NCI-H1694 (cell line): Measurements from ENCODE around the gene PID1.
"Not testable (repeated sequence)": the region's sequence is repeated elsewhere in the genome, so short reads cannot be mapped to it uniquely, and the experiment has no call there.

Experiments
- DNase-seq: peaks from one replicate; lab custom pipeline; 2025; lab: John Stamatoyannopoulos, UW

The PID1 gene

DNA sequence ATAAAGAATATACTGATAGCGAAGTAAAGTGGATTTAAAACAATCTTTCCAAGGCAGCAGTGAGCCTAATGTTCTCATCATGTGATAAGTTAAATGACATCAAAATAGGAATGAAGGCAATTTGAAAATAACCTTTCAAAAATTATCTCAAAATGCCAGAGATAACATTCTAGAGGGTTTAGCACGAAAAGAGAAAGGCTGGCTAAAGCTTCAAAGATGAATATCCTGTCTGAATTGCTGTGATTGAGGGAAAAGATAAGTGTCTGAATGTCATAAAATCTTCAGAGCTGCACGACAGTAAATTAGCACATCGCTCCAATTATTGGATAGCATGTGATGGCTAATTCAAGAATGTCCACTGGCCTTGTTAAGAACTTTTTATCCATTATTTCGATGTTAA, 159.3 kb downstream of the PID1 start:
- DNase-seq, result no peak

DNA sequence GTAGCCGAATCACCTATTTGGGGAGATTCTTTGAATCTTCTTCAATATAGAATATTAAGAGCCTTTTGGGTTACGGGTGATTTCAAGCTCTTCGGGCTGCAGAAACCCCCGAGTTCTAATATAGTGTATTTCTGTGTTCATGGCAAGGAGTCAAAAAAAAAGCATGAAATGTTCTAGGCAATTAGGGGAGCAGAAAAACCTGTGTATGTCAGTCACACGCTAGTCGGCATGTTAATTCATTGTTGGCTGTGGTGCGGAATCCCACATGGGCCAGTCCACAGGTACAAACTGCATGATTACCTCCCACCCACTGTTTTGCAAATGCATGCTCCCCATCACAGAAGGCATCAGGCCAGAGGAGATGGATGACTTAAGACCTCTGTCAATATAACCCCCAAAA, 161.9 kb downstream of the PID1 start:
- DNase-seq, result no peak

DNA sequence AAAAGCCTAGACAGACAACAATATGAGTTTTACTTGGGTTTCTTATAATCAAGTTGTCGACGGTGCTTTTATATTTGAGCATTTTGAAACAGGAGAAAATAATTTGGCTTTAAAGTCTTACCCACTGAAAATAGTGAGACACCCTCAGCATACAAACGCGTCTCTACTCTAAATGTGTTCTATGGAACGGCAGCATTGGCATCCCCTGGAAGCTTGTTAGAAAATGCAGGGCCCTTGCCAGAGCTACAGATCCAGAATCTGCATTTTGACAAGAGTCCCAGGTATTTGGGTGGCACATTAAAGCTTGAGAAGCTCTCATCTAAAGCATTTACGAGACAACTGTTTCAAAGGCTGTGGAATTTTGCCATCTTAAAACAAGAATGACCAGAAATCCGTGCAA, 163.5 kb downstream of the PID1 start:
- no peak for DNase-seq

DNA sequence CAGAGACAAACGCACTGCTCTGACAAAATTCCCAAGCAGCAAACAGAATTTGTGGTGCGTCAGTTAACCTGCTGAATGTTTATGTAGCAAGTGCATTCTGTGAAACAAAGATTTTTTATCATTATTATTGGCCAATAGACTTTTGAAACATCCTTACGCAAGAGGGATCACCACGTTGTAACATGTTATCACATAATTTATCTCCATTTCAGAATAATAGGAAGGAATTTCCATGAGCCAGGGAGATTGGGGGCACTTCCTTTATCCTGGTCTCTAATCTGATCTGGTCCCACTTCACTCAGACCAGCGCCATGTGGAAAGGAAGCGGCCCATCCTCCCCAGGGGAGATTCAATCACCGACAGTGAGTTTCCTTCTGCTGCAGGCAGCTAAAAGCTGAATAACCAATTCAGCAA, 166.1 kb downstream of the PID1 start:
- no peak for DNase-seq

DNA sequence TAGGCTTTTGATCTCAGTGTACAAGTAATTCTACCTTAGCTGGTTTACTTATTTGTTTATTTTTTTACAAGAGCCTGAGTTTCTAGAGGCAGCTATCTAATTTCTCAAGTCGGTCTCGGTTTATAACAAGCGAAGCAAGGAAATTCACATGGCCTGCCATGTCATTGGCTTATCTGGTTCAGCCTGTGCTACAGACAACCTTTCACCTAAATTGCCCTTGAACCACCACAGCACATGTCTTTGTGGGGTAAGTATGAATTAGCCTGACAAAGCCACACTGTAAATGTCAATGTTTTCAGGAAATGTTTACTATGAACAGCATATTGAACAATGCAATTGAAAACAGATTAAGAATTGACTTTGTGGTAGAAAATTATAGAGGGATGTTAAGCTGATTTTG, 167.1 kb downstream of the PID1 start:
- no peak for DNase-seq

DNA sequence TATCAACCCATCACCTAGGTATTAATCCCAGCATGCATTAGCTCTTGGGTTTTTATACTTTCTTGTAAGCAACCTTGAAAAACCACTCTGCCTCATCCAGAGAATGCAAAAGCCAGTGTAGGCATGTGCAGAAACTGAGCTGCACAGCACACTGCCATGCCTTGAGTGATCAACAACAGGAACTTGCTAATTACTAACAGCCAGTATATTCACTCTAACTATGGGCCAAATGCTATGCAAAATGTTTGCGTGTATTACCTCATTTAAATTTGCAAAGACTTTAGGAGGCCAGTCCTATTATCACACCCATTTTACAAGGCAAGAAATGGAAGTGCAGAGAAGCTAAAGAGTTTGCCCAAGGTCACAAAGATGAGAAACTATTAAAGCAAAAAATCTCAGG, 169.8 kb downstream of the PID1 start:
- DNase-seq, result no peak

DNA sequence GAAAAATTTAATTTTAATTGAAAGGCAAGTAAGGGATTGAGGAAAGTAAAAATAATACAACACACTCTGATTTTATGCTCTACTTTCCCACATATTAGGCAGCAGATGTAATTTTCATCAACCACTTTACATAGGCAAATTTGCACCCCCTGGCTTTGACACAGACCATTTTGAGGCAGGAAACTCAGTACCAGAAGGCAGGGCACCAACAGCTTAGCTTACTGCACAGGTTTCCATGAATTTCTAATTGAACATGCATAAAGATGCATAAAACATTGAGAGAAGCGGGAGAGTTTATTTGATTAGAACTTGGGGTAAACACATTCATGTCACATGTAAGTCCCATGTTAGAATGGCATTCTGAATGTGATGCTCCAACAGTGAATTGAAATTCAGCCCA, 171.9 kb downstream of the PID1 start:
- no peak for DNase-seq

DNA sequence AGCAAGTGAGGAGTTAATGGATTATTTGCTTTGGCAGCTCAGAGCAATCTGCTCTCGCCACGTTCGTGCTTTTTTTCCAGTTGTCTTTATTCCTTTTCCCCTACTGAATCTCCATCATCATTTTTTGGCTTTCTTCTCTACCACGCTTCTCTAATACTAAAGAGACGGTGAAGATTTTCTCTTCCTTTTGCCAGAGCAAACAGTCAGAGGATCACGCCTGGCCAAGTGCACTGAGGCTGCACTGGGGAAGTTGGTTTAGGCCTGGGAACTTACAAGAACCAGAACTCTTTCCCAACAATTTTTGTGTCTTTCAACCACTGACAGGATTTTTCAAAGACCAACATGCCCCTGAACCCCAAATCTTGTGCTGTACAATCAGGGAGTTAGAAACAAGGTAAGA, 172.3 kb downstream of the PID1 start:
- DNase-seq, result no peak

DNA sequence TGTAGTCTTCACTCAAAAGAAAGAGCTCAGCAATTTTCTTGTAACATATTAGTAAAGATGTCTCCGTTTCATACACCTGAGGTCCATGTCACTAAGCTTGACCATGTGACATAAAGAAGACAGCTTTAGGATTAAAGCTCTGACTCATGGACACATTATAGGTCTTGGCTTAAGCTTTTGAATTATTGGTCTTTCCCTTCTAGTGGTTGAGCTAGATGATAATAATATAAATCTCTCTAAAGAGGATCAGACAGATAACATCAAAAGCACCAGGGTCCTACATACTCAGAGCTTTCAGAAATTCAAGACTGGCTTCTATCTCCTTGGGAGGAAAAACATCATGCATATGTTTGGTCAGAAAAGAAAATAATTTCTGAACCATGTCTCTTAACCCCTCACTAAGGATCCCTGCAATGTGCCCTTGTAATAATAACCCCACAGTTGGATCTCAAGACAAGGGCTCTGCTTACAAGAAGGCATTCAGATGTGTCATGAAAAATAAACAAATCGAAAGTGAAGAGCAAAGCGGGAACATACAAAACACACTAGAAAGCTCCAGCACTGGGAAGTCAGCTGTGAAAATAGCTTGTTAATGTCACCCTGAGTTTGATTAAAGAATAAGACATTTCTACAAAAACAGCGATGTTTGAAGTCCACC, 174.5 kb downstream of the PID1 start:
- no peak for DNase-seq

DNA sequence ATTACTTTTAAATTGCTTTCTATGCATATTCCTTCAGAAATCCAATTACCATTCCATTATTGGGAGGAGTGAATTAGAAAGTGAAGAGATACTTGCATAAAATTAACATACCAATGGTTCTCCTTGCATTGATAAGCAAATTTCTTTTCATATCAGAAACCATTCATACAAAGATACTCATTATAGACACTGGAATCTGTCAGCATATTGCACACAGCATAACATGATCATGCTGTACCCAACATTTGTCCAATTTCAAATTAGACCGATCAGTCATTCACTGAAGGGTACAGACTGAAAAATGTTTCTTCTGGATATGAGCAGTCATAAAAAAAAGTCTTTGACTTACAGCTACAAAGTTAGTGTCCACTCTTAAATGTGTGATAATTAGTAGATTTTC, 175.6 kb downstream of the PID1 start:
- DNase-seq, result no peak

DNA sequence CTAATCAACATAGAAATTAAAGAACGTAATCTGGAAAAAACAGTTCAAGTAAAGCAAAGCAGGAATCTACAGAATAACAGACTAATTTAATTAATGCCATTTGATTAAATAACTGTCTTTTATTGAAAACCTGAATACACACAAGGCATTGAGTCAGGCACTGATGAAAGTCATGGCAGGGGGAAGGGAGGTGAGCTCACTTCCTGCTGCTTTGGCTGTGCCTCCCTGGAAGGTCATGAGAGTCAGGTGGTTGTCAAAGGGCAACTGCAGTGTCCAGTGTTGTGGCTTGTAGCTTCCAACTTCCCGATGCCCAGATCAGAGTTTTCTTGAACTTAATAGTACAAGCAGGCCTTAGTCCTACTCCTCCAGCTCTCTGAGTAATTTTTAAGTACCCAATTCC, 180.9 kb downstream of the PID1 start:
- no peak for DNase-seq

DNA sequence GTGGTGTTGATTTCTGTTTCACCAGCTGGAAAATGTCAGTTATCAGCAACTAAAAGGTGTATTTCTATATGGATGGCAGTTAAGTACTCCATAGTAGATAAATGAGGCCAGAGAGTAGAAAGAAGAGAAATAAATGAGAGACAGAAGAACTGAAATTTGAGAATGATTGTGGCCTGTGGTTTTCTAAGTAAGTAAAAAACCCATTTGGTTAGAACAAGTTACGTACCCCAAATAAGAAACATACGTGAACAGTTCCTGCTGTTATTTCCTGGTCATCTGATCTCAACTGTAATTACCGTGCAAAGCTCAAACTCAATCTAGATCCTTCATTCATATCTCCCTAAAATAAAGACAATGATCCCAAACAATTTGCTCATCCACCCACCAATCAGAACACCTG, 181.3 kb downstream of the PID1 start:
- no peak for DNase-seq

DNA sequence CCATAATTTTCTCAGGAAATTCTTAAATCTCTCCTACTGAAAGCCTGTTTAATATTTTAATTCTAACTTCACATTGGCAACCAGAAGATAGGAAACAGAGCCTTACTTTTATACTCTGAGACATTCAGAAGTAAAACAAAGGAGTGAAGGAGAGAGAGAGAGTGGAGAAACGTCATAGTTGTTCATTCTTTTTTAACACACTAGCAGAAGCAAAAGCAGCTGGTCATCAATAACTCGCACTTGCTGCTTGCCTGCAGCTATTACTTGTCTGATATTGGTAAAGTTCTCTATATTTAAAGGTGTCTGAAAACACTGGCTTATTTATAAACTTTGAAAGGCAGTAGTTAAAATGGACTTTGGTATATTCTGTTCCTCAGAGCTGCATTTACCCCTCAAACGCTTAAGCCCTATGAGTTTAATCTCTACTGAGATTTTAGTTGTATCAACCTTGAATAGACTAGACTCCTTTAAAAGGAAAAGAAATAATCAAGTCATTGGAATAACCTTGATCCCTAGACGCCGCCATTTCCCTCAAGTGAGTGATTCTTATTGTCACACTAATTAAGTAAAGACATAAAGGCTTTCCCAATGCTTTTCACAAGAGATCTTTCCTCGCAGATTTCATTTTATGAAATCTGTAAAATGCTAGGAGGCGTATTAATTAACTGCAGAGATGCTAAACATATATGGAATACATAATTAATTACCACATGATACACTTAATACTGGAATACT, 182.0 kb downstream of the PID1 start:
- no peak for DNase-seq

DNA sequence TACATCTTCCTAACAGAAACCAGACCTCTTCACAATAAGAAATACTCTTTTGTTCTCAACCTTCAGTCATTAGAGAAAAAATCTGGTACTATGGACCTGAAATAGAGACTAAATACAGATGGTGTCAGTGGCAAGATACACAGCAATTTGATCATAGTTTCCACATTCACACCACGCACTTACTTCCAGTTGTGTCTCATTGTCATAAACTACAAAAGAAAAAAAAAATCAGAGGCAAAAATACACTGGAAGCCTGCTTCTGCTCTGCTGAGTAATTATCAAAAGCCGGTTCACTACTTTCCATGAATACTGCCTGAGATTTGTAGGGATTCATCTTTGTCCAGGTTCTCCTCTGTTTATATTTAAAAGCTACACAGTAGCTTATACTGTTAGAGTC, 182.6 kb downstream of the PID1 start:
- DNase-seq, result no peak

DNA sequence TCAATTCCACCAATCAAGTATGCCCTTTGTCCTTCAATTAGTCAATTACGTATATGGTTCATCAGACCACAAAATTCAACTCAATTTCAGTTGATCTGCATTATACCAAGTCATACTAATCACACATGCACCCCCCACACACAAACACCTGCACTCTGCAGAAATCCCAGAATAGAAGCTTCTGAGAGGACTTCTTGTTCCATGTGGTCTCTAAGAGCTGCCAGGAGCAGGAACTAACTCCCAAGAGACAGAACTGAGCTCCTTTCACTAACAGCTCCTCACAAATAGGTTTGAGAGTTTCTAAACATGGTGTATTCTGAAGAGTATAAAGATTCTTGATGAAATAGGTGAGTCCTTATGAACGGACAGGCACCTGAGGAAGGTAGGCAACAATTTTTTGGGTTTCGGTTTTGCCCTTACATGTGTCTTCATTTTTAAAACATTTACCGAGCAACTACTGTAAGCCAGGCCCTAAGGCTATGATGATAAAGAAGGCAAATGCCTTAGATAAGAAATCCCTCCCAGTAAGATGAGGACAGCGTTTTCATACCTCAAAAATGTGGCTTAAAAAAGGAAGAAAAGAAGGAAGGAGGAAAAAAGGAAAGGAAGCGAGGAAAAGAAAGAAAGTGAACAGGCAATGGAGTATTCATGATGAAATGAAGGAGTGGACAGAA, 183.1 kb downstream of the PID1 start:
- DNase-seq, result no peak

DNA sequence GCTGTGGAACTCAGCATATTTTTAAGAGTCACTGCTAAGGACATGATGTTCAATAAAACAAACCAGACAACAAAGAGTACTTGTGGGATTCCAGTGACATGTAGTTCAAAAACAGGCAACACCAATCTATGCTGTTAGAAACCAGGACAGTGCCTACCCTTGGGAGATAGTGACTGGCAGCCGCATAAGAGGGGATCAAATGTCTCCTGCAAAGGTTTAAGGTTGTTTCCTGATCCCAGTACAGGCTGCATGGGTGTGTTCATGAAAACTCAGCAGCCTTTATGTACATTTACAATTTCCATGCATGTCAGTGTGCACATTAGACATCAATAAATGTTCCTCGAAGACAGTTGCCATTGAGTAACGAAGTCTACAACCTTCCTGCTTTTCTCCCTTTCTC, 183.8 kb downstream of the PID1 start:
- DNase-seq, result no peak

DNA sequence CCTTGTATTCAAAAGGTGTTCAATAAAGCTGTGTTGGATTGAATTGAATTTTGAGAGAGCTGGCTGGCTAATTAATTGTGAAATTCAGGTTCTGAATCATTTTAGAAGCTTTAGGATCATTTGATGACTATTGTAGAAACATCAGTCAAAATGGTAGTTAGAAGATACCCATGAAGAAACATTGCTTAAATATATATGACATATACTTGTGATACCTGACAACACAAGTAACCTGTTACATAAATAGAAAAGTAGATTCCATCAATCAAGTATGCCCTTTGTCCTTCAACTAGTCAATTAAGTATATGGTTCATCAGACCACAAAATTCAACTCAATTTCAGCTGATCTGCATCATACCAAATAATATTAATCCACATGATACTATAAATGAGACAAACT, 185.6 kb downstream of the PID1 start:
- no peak for DNase-seq

DNA sequence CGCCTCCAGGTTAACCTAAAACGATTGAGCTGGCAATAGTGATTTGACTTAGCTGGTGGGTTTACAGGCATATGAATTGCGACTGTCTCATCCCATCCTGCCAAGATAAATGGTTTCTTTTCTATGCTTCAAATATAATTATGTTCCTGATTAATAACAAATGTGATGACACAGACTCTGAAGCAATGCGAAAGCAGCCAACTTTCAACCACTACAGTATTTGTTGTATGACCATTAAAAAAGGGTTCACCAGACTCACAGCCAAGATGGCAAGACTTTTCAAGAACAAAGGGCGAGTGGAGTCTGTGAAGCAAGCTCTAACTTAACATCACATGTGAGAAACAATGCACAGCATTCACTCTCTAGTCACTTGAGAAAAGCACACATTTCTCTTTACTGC, 186.6 kb downstream of the PID1 start:
- no peak for DNase-seq

DNA sequence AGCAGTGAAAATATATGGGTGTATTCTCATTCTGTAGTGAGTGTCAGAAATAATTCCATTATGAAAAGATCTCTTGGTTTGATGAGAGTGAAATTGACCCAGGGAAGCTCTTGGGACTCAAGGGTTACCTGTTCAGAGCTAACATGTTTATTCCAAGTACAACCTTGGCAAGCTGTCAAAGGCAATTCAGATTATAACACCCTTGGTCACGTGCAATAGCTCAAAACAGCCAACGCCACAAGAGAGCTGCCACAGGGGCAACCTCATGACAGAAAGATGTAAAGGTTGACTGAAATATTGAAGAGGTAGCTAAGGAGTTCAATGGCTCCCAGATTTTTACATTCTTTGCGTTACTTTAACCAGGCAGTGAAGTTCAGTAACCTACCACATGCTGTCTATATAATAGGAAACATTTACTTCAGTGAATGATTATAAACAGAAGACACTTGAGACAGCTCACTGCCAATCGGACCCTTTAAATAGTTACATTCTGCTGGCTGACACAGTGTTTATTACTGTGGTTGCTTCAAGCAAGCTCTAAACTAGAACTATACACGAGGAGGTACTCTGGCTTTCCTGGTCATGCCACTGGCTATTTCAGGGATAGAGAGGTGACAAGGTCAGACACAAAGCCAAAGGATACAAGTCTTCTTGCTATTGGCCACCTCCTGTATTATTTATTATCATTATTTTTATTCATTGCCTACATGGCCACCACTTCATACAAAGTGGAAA, 187.3 kb downstream of the PID1 start:
- no peak for DNase-seq

DNA sequence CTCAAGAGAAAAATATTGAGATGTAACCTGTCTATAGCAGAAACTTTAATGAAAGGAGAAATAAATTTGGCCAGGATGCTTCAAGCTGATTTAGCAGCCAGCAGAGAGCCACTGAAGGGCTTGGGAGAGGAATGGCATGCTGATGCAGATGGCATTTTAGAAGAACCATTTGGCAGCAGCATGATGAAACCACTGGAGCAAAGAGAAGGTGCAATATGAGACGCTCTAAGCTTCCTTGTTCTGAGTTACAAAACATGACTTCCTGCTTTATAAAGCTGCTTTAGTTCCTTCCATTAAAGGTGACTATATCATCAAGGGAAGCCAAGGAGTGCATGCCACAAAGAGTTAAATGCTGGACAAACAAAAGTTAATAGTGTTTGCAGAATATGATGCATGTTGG, 189.7 kb downstream of the PID1 start:
- no peak for DNase-seq

DNA sequence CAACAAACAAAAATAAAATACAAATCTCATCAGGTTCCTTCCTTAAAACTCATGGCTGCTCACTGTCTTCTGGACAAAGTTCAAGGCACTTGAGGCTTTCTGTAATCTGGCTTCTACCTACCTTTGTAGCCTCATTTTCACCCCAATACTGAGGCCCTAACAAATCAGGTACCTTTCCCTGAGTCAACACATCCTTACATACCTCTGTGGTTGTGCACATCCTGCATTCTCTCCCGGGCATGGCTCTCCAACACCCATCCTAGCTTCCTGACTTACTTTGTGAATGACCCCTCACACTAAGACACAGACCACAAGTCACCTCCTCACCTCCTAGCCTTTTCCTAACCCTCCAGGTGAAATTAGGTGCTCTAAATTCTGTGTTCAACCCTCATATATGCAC, 190.9 kb downstream of the PID1 start:
- no peak for DNase-seq

DNA sequence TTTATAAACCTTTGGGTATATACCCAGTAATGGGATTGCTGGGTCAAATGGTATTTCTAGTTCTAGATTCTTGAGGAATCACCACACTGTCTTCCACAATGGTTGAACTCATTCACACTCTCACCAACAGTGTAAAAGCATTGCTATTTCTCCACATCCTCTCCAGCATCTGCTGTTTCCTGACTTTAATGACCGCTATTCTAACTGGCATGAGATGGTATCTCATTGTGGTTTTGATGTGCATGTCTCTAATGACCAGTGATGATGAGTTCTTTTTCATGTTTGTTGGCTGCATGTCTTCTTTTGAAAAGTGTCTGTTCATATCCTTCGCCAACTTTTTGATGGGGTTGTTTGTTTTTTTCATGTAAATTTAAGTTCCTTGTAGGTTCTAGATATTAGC, 194.2 kb downstream of the PID1 start:
- not testable (repeated sequence) for DNase-seq

DNA sequence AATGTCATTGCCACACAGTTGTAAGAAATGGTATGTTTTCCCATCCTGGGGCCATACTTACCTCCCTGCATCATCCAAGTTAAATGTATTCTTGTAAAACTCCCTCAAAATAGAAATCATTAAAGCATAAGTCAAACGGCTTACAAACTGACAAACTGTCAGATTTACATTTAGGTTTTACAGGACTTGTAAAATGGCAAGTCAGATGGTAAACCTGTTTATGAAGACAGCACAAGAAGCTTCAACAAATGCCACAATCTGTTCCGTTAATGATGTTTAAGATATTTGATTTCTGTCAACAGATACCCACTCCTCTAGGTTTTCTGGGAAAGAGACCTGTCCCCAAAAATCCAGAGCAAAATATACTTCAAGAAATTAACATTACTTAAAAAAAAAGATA, 197.2 kb downstream of the PID1 start:
- DNase-seq, result no peak
